ENCODE data around the gene VSX1. TPM values are rescaled to one million over a fixed set of nuclear protein-coding genes. Genes with fewer than 3 reads are reported as not detected.
A peak's percentile ranks its signal among the peaks of the same experiment; 100 is the strongest.

Gene VSX1
- total RNA-seq, 6 donors from 2014 or later, result not detected

DNA sequence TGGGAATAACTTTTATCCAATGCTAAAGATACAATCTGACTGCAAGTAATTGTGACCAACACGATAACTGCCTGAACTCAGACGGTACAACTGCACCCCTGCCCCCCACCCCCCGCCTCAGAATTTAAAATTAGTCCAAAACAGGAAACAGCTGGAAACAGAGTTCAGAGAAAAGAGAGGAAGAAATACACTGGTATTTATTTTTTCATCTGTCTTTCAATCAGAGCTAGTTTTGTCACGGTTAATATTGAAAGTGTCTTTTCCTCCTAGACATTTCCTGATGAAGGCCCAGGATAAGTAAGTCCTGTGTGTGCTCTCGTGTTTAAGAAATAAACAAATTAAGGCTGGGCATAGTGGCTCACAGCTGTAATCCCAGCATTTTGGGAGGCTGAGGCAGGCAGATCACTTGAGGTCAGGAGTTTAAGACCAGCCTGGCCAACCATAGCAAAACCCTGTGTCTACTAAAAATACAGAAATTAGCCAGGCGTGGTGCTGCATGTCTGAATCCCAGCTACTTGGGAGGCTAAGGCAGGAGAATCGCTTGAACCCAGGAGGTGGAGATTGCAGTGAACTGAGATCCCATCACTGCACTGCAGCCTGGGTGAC is 45.5 kb downstream of the VSX1 start:
- H3K36me3 ChIP-seq, result no peaks in the 10 kb centered on the region
- H3K4me3 ChIP-seq, result no peak overlapping the region
- peaks cover 82 to 84% (median 83%) of the 10 kb centered on the region in 4 donors for H3K4me1 ChIP-seq
- DNase-seq (no peak), ATAC-seq (ENCODE audit: low FRiP score in 2 of 2) (no peak)
- H3K27me3 ChIP-seq, result no peaks in the 10 kb centered on the region
- no peaks in the 10 kb centered on the region for H3K9me3 ChIP-seq
- peak overlapping the region; percentile 40 to 89 (median 48) for H3K27ac ChIP-seq
- 22 to 39% methylated on average over 7 of the region's 7 CpGs for WGBS, 2 donors
- no peak for TF ChIP-seq EP300 (IDR thresholded peaks at IDR 0.05)

DNA sequence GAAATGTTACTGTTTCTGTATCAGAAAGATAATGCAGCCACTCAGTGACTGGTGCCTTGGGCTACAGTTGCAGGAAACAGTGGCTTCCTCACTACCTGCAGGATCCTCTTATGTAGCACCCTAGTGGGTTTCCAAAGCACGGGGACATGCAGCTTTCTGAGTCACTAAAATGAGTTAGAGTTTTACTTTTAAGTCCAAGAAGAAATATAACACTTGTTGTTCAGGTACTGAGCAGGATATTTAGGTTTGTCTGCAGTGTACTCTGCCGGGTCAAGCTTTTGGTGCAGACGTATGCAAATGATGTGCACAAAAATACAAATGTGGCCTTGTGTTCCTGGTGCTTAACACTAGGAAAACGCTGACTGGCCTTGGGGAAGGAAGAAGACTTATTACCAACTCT is 46.0 kb downstream of the VSX1 start:
- Histone ChIP-seq H3K27ac (peak overlapping the region in 2 of 4 donors; percentile 40 to 89), H3K4me3 (no peak overlapping the region), H3K4me1 (peaks cover 78 to 80% (median 79%) of the 10 kb centered on the region in 4 donors), H3K27me3 (no peaks in the 10 kb centered on the region), H3K9me3 (no peaks in the 10 kb centered on the region), H3K36me3 (no peaks in the 10 kb centered on the region)
- ATAC-seq (ENCODE audit: low FRiP score in 2 of 2) (no peak), DNase-seq (no peak)
- WGBS, 2 donors, result 8 to 29% methylated on average over 4 of the region's 4 CpGs
- TF ChIP-seq POLR2A (IDR thresholded peaks at IDR 0.05), result no peak
- TF ChIP-seq EP300 (IDR thresholded peaks at IDR 0.05), result no peak
- TF ChIP-seq CTCF (IDR thresholded peaks at IDR 0.05), result no peak
- TF ChIP-seq POLR2AphosphoS5 (IDR thresholded peaks at IDR 0.05), result no peak

- H3K4me3 ChIP-seq, result no peak overlapping the region
- peaks cover 58 to 60% (median 59%) of the 10 kb centered on the region in 4 donors for H3K4me1 ChIP-seq
- peak overlapping the region in 2 of 4 donors; percentile 24 to 72 for H3K27ac ChIP-seq
- H3K9me3 ChIP-seq, result no peaks in the 10 kb centered on the region
- no peak for TF ChIP-seq POLR2AphosphoS5 (IDR thresholded peaks at IDR 0.05)
- no peak for TF ChIP-seq CTCF (IDR thresholded peaks at IDR 0.05)
- WGBS, 2 donors, result 44 to 53% methylated on average over 3 of the region's 3 CpGs
- peaks cover 0 to 7% (median 2%) of the 10 kb centered on the region in 4 donors for H3K36me3 ChIP-seq
- ATAC-seq (ENCODE audit: low FRiP score in 2 of 2) (no peak), DNase-seq (no peak)
- H3K27me3 ChIP-seq, result no peaks in the 10 kb centered on the region
These were observed 48.0 kb downstream of the VSX1 start for GRCh38 chr20:25033924-25034300.

GRCh38 chr20:25033265-25033923 is 48.5 kb downstream of the VSX1 start:
- DNase-seq (no peak), ATAC-seq (ENCODE audit: low FRiP score in 2 of 2) (peak in 1 of 2 donors; percentile 32)
- no peaks in the 10 kb centered on the region for H3K9me3 ChIP-seq
- H3K4me1 ChIP-seq, result peaks cover 53 to 55% (median 54%) of the 10 kb centered on the region in 4 donors
- no peak overlapping the region for H3K4me3 ChIP-seq
- peak overlapping the region in 3 of 4 donors; percentile 17 to 72 (median 24) for H3K27ac ChIP-seq
- H3K27me3 ChIP-seq, result no peaks in the 10 kb centered on the region
- no peak for TF ChIP-seq CTCF (IDR thresholded peaks at IDR 0.05)
- TF ChIP-seq EP300 (IDR thresholded peaks at IDR 0.05), result no peak
- no peak for TF ChIP-seq POLR2A (IDR thresholded peaks at IDR 0.05)
- TF ChIP-seq POLR2AphosphoS5 (IDR thresholded peaks at IDR 0.05), result no peak
- peaks cover 0 to 7% (median 2%) of the 10 kb centered on the region in 4 donors for H3K36me3 ChIP-seq
- WGBS, 2 donors, result 38 to 49% methylated on average over 6 of the region's 6 CpGs

GRCh38 chr20:25032478-25033264 is 49.3 kb downstream of the VSX1 start:
- peak overlapping the region in 3 of 4 donors; percentile 17 to 72 (median 24) for H3K27ac ChIP-seq

More at GRCh38 chr20:25032478-25033264, 49.3 kb downstream of the VSX1 start:
- Histone ChIP-seq H3K4me3 (no peak overlapping the region), H3K36me3 (peaks cover 0 to 7% (median 2%) of the 10 kb centered on the region in 4 donors), H3K4me1 (peaks cover 46 to 47% (median 47%) of the 10 kb centered on the region in 4 donors), H3K9me3 (no peaks in the 10 kb centered on the region), H3K27me3 (no peaks in the 10 kb centered on the region)
- DNase-seq (no peak), ATAC-seq (ENCODE audit: low FRiP score in 2 of 2) (peak in 1 of 2 donors; percentile 13)
- WGBS, 2 donors, result 44 to 67% methylated on average over 24 to 29 of the region's 29 CpGs
- no peak for TF ChIP-seq EP300 (IDR thresholded peaks at IDR 0.05)
- no peak for TF ChIP-seq CTCF (IDR thresholded peaks at IDR 0.05)
- TF ChIP-seq POLR2A (IDR thresholded peaks at IDR 0.05), result no peak
- TF ChIP-seq POLR2AphosphoS5 (IDR thresholded peaks at IDR 0.05), result no peak

Data from upper lobe of left lung (tissue), 6 donors.